Stimulated activated CD4-positive, alpha-beta T cell treated with anti-CD3 and anti-CD28 coated beads, Interleukin-1b, Interleukin-23, amount 100 ng/mL, for 4 hours (primary cell): Measurements from ENCODE around the gene FAM156B.
"Not testable (repeated sequence)": the region's sequence is repeated elsewhere in the genome, so short reads cannot be mapped to it uniquely, and the experiment has no call there.

Source experiments
- DNase-seq, 2 donors: peaks; one replicate each; pipeline ENCODE4 v3.0.0-alpha.2; 2020; ENCODE audit warnings: low read depth in 2 of 2

The FAM156B gene

GRCh38 chrX:52896855-52897709, at the start of gene FAM156B:
FAM156B (plus strand) TSS chrX:52897330; CDS start chrX:52907226, 9,896 bp downstream.
- not testable (repeated sequence) for DNase-seq

- no peak for DNase-seq
Measured at GRCh38 chrX:52852110-52852860, 44.8 kb upstream of the FAM156B start.

GRCh38 chrX:52856991-52857525, 40.1 kb upstream of the FAM156B start:
- not testable (repeated sequence) for DNase-seq

- no peak for DNase-seq
Measured at GRCh38 chrX:52865343-52865998, 31.7 kb upstream of the FAM156B start.

- no peak for DNase-seq
Measured at GRCh38 chrX:52867610-52868348, 29.4 kb upstream of the FAM156B start, which contains the start of gene XAGE3. XAGE3 (minus strand) TSS chrX:52868083; CDS start chrX:52867133, 950 bp downstream.

- DNase-seq, result no peak
Measured at GRCh38 chrX:52870046-52870445, 27.1 kb upstream of the FAM156B start.

GRCh38 chrX:52873825-52874224, 23.3 kb upstream of the FAM156B start:
- DNase-seq, result not testable (repeated sequence)

- no peak for DNase-seq
Measured at GRCh38 chrX:52874661-52875060, 22.5 kb upstream of the FAM156B start.

GRCh38 chrX:52875436-52875835, 21.7 kb upstream of the FAM156B start:
- not testable (repeated sequence) for DNase-seq

GRCh38 chrX:52876386-52876785, 20.7 kb upstream of the FAM156B start:
- not testable (repeated sequence) for DNase-seq

GRCh38 chrX:52887459-52887858, 9.7 kb upstream of the FAM156B start:
- not testable (repeated sequence) for DNase-seq

- not testable (repeated sequence) for DNase-seq
Measured at GRCh38 chrX:52888090-52888489, 9.0 kb upstream of the FAM156B start.

GRCh38 chrX:52896438-52896837, 692 bp upstream of the FAM156B start:
- DNase-seq, result not testable (repeated sequence)

- not testable (repeated sequence) for DNase-seq
Measured at GRCh38 chrX:52905531-52905930, 8.4 kb downstream of the FAM156B start.

- DNase-seq, result not testable (repeated sequence)
Measured at GRCh38 chrX:52906072-52906471, 8.9 kb downstream of the FAM156B start.

- not testable (repeated sequence) for DNase-seq
Measured at GRCh38 chrX:52907137-52907536, 10.0 kb downstream of the FAM156B start.

- DNase-seq, result not testable (repeated sequence)
Measured at GRCh38 chrX:52907900-52908299, 10.8 kb downstream of the FAM156B start.

- not testable (repeated sequence) for DNase-seq
Measured at GRCh38 chrX:52909313-52909969, 12.3 kb downstream of the FAM156B start.

GRCh38 chrX:52913681-52914080, 16.6 kb downstream of the FAM156B start:
- DNase-seq, result not testable (repeated sequence)

- not testable (repeated sequence) for DNase-seq
Measured at GRCh38 chrX:52914704-52915103, 17.6 kb downstream of the FAM156B start.
